Activated CD4-positive, alpha-beta T cell treated with anti-CD3 and anti-CD28 coated beads, Interleukin-2, amount 10 ng/mL, durations not matched to agents 7 days and 5 days (primary cell): ENCODE measurements around the gene ELMO1. TPM values are rescaled to one million over a fixed set of nuclear protein-coding genes. Genes with fewer than 3 reads are reported as not detected.

Experiments used
- CTCF ChIA-PET: fragments of 350-600 bp; sonication (Branson Sonifier 250); formaldehyde crosslinking; loops from one replicate; lab custom pipeline; 2021; ENCODE audit warnings: antibody characterized with exemption; lab: Charles Lee
- POLR2A ChIA-PET: fragments of 350-600 bp; sonication (Branson Sonifier 250); formaldehyde crosslinking; loops from one replicate; lab custom pipeline; 2021; ENCODE audit warnings: antibody characterized with exemption; lab: Charles Lee
- DNase-seq: peaks from one replicate; pipeline ENCODE4 v3.0.0-alpha.2; 2020
- H3K27ac Mint-ChIP-seq: one replicate; pipeline ENCODE4 v1.8.0; 2021; ENCODE audit warnings: mild to moderate bottlenecking, moderate library complexity, mixed read lengths
- H3K27me3 Mint-ChIP-seq: one replicate; pipeline ENCODE4 v1.8.0; 2021; ENCODE audit warnings: mixed read lengths
- H3K36me3 Mint-ChIP-seq: one replicate; pipeline ENCODE4 v1.8.0; 2021; ENCODE audit warnings: low read depth, mixed read lengths
- H3K4me1 Mint-ChIP-seq: one replicate; pipeline ENCODE4 v1.8.0; 2021; ENCODE audit warnings: mixed read lengths
- H3K4me3 Mint-ChIP-seq: one replicate; pipeline ENCODE4 v1.8.0; 2021; ENCODE audit warnings: mild to moderate bottlenecking, moderate library complexity, mixed read lengths
- H3K9me3 Mint-ChIP-seq: one replicate; pipeline ENCODE4 v1.8.0; 2021; ENCODE audit warnings: mixed read lengths
- total RNA-seq, 2 experiments: library from RNA; stranded (reverse); gene quantifications; one replicate each; pipeline ENCODE4 v1.2.3, GENCODE V29; 2021

The ELMO1 gene
- total RNA-seq, 2 experiments from 2014 or later = 99.8 to 142 TPM

GRCh38 chr7:36937754-36938563 lies 510.7 kb downstream of the ELMO1 start:
- no peak overlapping the region for H3K4me3 Mint-ChIP-seq
- POLR2A ChIA-PET = interaction anchor here (0.5 kb wide), 1 partner anchor 213 kb away, joined by 5 read pairs; no protein-coding TSS in a partner anchor
- peak; percentile 79 for DNase-seq
- H3K4me1 Mint-ChIP-seq = peaks cover 46% of the 10 kb centered on the region
- CTCF ChIA-PET = interaction anchor here (0.7 to 1.3 kb wide), 2 partner anchors 22 to 27 kb away, joined by 3 to 4 read pairs; no protein-coding TSS in a partner anchor
- peak overlapping the region; percentile 90 for H3K27ac Mint-ChIP-seq
- H3K36me3 Mint-ChIP-seq = peaks cover 91% of the 10 kb centered on the region
- peaks cover 76% of the 10 kb centered on the region for H3K9me3 Mint-ChIP-seq
- no peaks in the 10 kb centered on the region for H3K27me3 Mint-ChIP-seq

GRCh38 chr7:36931892-36932291 lies 516.8 kb downstream of the ELMO1 start:
- ChIA-PET POLR2A (no interaction called here), CTCF (interaction anchor here (1.5 to 3.1 kb wide), 3 partner anchors 13 to 45 kb away, joined by 3 to 10 read pairs (median 4); no protein-coding TSS in a partner anchor)
- H3K27me3 Mint-ChIP-seq = no peaks in the 10 kb centered on the region
- no peak overlapping the region for H3K27ac Mint-ChIP-seq
- no peak for DNase-seq
- peaks cover 59% of the 10 kb centered on the region for H3K36me3 Mint-ChIP-seq
- peaks cover 31% of the 10 kb centered on the region for H3K9me3 Mint-ChIP-seq
- no peak overlapping the region for H3K4me3 Mint-ChIP-seq
- peaks cover 9% of the 10 kb centered on the region for H3K4me1 Mint-ChIP-seq

GRCh38 chr7:36929791-36930190 lies 518.9 kb downstream of the ELMO1 start:
- CTCF ChIA-PET = interaction anchor here (1.2 to 3.1 kb wide), 4 partner anchors 9 to 17 kb away, joined by 4 to 10 read pairs (median 4); no protein-coding TSS in a partner anchor
- no peaks in the 10 kb centered on the region for H3K4me1 Mint-ChIP-seq
- no peak for DNase-seq
- no peak overlapping the region for H3K4me3 Mint-ChIP-seq
- POLR2A ChIA-PET = no interaction called here
- peaks cover 19% of the 10 kb centered on the region for H3K9me3 Mint-ChIP-seq
- no peaks in the 10 kb centered on the region for H3K27me3 Mint-ChIP-seq
- H3K36me3 Mint-ChIP-seq = peaks cover 45% of the 10 kb centered on the region
- no peak overlapping the region for H3K27ac Mint-ChIP-seq

- no peak overlapping the region for H3K4me3 Mint-ChIP-seq
- no peaks in the 10 kb centered on the region for H3K27me3 Mint-ChIP-seq
- peaks cover 17% of the 10 kb centered on the region for H3K9me3 Mint-ChIP-seq
- H3K27ac Mint-ChIP-seq = no peak overlapping the region
- CTCF ChIA-PET = interaction anchor here (1.3 to 3.1 kb wide), 2 partner anchors 12 to 16 kb away, joined by 4 to 10 read pairs; no protein-coding TSS in a partner anchor
- POLR2A ChIA-PET = no interaction called here
- H3K36me3 Mint-ChIP-seq = peaks cover 38% of the 10 kb centered on the region
- no peaks in the 10 kb centered on the region for H3K4me1 Mint-ChIP-seq
- DNase-seq = no peak
These were observed 519.9 kb downstream of the ELMO1 start for GRCh38 chr7:36928718-36929117.

- ChIA-PET CTCF (no interaction called here), POLR2A (no interaction called here)
- Mint-ChIP-seq H3K27me3 (no peaks in the 10 kb centered on the region), H3K4me1 (no peaks in the 10 kb centered on the region), H3K9me3 (peaks cover 16% of the 10 kb centered on the region), H3K27ac (no peak overlapping the region), H3K4me3 (no peak overlapping the region), H3K36me3 (peaks cover 35% of the 10 kb centered on the region)
- DNase-seq = no peak
These were observed 520.4 kb downstream of the ELMO1 start for GRCh38 chr7:36928311-36928710.

DNA sequence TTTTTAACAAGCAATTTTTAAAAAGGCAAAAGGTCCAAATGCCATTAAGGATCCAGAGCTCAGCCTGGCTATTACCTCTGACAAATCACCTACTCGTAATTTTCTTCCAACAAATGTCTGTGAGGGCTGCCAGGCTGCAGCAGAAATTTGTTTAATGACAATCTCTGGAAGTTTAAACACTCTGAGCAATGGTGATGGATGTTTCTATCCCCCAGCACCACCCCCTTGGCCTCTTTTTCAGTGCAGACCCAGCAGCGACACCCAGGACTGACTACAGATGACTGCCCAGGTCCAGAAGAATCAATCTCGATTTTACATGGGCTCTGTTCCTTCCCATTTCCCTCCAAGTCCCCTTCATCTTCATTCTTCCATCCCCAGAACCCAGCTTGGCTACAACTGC lies 523.0 kb downstream of the ELMO1 start:
- no peak overlapping the region for H3K27ac Mint-ChIP-seq
- POLR2A ChIA-PET = no interaction called here
- no peaks in the 10 kb centered on the region for H3K4me1 Mint-ChIP-seq
- peaks cover 23% of the 10 kb centered on the region for H3K9me3 Mint-ChIP-seq
- H3K27me3 Mint-ChIP-seq = no peaks in the 10 kb centered on the region
- no peak for DNase-seq
- H3K4me3 Mint-ChIP-seq = no peak overlapping the region
- CTCF ChIA-PET = no interaction called here
- H3K36me3 Mint-ChIP-seq = peaks cover 39% of the 10 kb centered on the region

GRCh38 chr7:36925207-36925606 lies 523.5 kb downstream of the ELMO1 start:
- no peak overlapping the region for H3K27ac Mint-ChIP-seq
- no peaks in the 10 kb centered on the region for H3K27me3 Mint-ChIP-seq
- H3K36me3 Mint-ChIP-seq = peaks cover 36% of the 10 kb centered on the region
- CTCF ChIA-PET = interaction anchor here (1.6 kb wide), 1 partner anchor 11 kb away, joined by 4 read pairs; no protein-coding TSS in a partner anchor
- H3K4me3 Mint-ChIP-seq = no peak overlapping the region
- POLR2A ChIA-PET = no interaction called here
- H3K9me3 Mint-ChIP-seq = peaks cover 25% of the 10 kb centered on the region
- no peaks in the 10 kb centered on the region for H3K4me1 Mint-ChIP-seq
- DNase-seq = no peak

GRCh38 chr7:36923943-36924436 lies 524.7 kb downstream of the ELMO1 start:
- Mint-ChIP-seq H3K9me3 (peaks cover 28% of the 10 kb centered on the region), H3K36me3 (peaks cover 34% of the 10 kb centered on the region), H3K27ac (no peak overlapping the region), H3K4me3 (no peak overlapping the region), H3K4me1 (no peaks in the 10 kb centered on the region), H3K27me3 (no peaks in the 10 kb centered on the region)
- DNase-seq = no peak
- ChIA-PET CTCF (interaction anchor here (1.3 to 1.6 kb wide), 2 partner anchors 10 to 13 kb away, joined by 4 to 5 read pairs; no protein-coding TSS in a partner anchor), POLR2A (no interaction called here)

DNA sequence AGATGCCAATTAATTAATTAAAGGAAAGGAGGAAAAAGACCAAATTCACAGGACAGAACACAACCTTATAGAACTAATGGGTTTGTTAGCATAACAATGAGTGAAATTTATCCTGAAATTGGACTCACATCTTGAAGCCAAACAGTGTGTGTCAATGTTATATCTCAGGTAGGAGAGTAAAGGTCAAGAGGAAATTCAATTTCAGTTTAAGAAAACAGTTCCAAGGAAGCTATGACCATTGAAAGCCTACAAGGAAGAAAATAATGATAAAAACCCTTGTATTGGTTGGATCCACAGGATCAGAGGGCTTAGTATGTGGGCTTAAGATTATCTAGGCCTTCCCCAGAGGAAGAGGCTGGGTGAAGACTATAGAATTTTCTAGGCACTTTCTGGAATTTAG lies 525.5 kb downstream of the ELMO1 start:
- Mint-ChIP-seq H3K4me1 (no peaks in the 10 kb centered on the region), H3K27me3 (no peaks in the 10 kb centered on the region), H3K9me3 (peaks cover 28% of the 10 kb centered on the region), H3K4me3 (no peak overlapping the region), H3K27ac (no peak overlapping the region), H3K36me3 (peaks cover 32% of the 10 kb centered on the region)
- no peak for DNase-seq
- ChIA-PET POLR2A (no interaction called here), CTCF (no interaction called here)

GRCh38 chr7:36920433-36920832 lies 528.2 kb downstream of the ELMO1 start:
- Mint-ChIP-seq H3K4me1 (no peaks in the 10 kb centered on the region), H3K27ac (no peak overlapping the region), H3K4me3 (no peak overlapping the region), H3K9me3 (peaks cover 25% of the 10 kb centered on the region), H3K36me3 (peaks cover 37% of the 10 kb centered on the region), H3K27me3 (no peaks in the 10 kb centered on the region)
- ChIA-PET CTCF (no interaction called here), POLR2A (no interaction called here)
- no peak for DNase-seq

- H3K27me3 Mint-ChIP-seq = no peaks in the 10 kb centered on the region
- H3K27ac Mint-ChIP-seq = no peak overlapping the region
- DNase-seq = no peak
- ChIA-PET POLR2A (no interaction called here), CTCF (interaction anchor here (0.7 to 0.9 kb wide), 2 partner anchors 9 to 1276 kb away, joined by 3 read pairs; no protein-coding TSS in a partner anchor)
- H3K4me3 Mint-ChIP-seq = no peak overlapping the region
- no peaks in the 10 kb centered on the region for H3K4me1 Mint-ChIP-seq
- peaks cover 25% of the 10 kb centered on the region for H3K9me3 Mint-ChIP-seq
- H3K36me3 Mint-ChIP-seq = peaks cover 38% of the 10 kb centered on the region
These were observed 528.9 kb downstream of the ELMO1 start for GRCh38 chr7:36919738-36920137.

GRCh38 chr7:36918591-36918990 lies 530.1 kb downstream of the ELMO1 start:
- Mint-ChIP-seq H3K36me3 (peaks cover 38% of the 10 kb centered on the region), H3K4me1 (no peaks in the 10 kb centered on the region), H3K9me3 (peaks cover 23% of the 10 kb centered on the region), H3K4me3 (no peak overlapping the region), H3K27ac (no peak overlapping the region), H3K27me3 (no peaks in the 10 kb centered on the region)
- no peak for DNase-seq
- CTCF ChIA-PET = no interaction called here
- POLR2A ChIA-PET = no interaction called here

DNA sequence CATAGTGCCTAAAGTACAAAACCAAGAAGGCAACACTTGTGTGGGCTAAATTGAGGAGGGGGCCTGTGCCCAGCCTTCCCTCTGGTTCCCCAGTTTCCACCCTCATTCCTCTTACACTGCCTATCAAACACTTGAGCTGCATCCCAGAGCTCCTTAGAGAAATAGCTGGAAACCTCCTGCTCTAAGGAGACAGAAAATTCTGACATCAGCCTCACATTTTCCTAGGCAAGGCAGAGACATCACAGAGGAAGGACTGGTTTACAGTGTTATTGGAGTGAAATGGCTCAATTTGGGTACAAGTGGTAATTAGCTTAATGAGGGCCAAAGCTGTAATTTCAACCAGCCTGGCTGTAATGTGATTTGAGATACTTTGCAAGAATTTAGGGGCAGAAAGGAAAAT lies 532.0 kb downstream of the ELMO1 start:
- CTCF ChIA-PET = no interaction called here
- no peak for DNase-seq
- Mint-ChIP-seq H3K36me3 (peaks cover 33% of the 10 kb centered on the region), H3K9me3 (peaks cover 15% of the 10 kb centered on the region), H3K27me3 (no peaks in the 10 kb centered on the region), H3K27ac (no peak overlapping the region), H3K4me3 (no peak overlapping the region), H3K4me1 (no peaks in the 10 kb centered on the region)
- POLR2A ChIA-PET = no interaction called here
